ENCODE results near the gene TUBGCP2. TPM values are rescaled to one million over a fixed set of nuclear protein-coding genes. Genes with fewer than 3 reads are reported as not detected.

Gene TUBGCP2
- total and polyA plus RNA-seq, 2 of the 13 experiments (the other 11 are each of a cell fraction or from before 2014, with no cell fraction given) = 21.3 to 34.5 TPM

GRCh38 chr10:133277993-133278576, 30.6 kb downstream of the TUBGCP2 start (continued):
- TF ChIP-seq ELF1 (CRISPR knock-in tag; IDR thresholded peaks at IDR 0.05) (no peak), ZNF446 (CRISPR knock-in tag; IDR thresholded peaks at IDR 0.05) (no peak), ZNF460 (CRISPR knock-in tag; IDR thresholded peaks at IDR 0.05; ENCODE audit: borderline replicate concordance) (no peak), ZMAT3 (CRISPR knock-in tag; conservative IDR thresholded peaks at IDR 0.05) (no peak), KAT2B (IDR thresholded peaks at IDR 0.05; ENCODE audit: borderline replicate concordance, low read depth, low read length) (no peak), ZNF354B (CRISPR knock-in tag; IDR thresholded peaks at IDR 0.05) (no peak), BRD4 (CRISPR knock-in tag; IDR thresholded peaks at IDR 0.05) (no peak), ZNF562 (CRISPR knock-in tag; IDR thresholded peaks at IDR 0.05; ENCODE audit: borderline replicate concordance) (no peak), ZSCAN12 (CRISPR knock-in tag; IDR thresholded peaks at IDR 0.05) (no peak), ZKSCAN5 (CRISPR knock-in tag; IDR thresholded peaks at IDR 0.05) (no peak), SOX13 (IDR thresholded peaks at IDR 0.05) (peak; percentile 92), SOX13 (CRISPR knock-in tag; conservative IDR thresholded peaks at IDR 0.05 in 1 of 2, IDR thresholded peaks at IDR 0.05 in 1 of 2) (peak in 1 of 2 experiments; percentile 95; a peak in 2 of 4 replicates), ZNF883 (CRISPR knock-in tag; IDR thresholded peaks at IDR 0.05; ENCODE audit: not compliant biosample characterization) (no peak), MYNN (CRISPR knock-in tag; IDR thresholded peaks at IDR 0.05; ENCODE audit: low read depth) (no peak), KLF9 (CRISPR knock-in tag; IDR thresholded peaks at IDR 0.05; ENCODE audit: low read depth) (no peak), TIGD3 (CRISPR knock-in tag; IDR thresholded peaks at IDR 0.05; ENCODE audit: borderline replicate concordance) (no peak), ZNF124 (CRISPR knock-in tag; IDR thresholded peaks at IDR 0.05) (no peak), HOXA7 (CRISPR knock-in tag; IDR thresholded peaks at IDR 0.05) (no peak), HMG20B (CRISPR knock-in tag; conservative IDR thresholded peaks at IDR 0.05) (peak; percentile 75; the same call in 1 of the 2 replicates), ZNF430 (CRISPR knock-in tag; IDR thresholded peaks at IDR 0.05) (no peak), CHD2 (IDR thresholded peaks at IDR 0.05; ENCODE audit: low read depth, low read length) (no peak), ZNF337 (CRISPR knock-in tag; IDR thresholded peaks at IDR 0.05; ENCODE audit: borderline replicate concordance, low read depth) (no peak), ZNF598 (CRISPR knock-in tag; IDR thresholded peaks at IDR 0.05; ENCODE audit: borderline replicate concordance) (no peak), HES4 (CRISPR knock-in tag; IDR thresholded peaks at IDR 0.05; ENCODE audit: borderline replicate concordance) (no peak), ZNF83 (CRISPR knock-in tag; IDR thresholded peaks at IDR 0.05; ENCODE audit: borderline replicate concordance) (no peak), MTA3 (CRISPR knock-in tag; IDR thresholded peaks at IDR 0.05) (no peak), EHMT2 (IDR thresholded peaks at IDR 0.05; ENCODE audit: borderline replicate concordance, low read depth, low read length) (no peak)
- TF ChIP-seq, protein P1, sequence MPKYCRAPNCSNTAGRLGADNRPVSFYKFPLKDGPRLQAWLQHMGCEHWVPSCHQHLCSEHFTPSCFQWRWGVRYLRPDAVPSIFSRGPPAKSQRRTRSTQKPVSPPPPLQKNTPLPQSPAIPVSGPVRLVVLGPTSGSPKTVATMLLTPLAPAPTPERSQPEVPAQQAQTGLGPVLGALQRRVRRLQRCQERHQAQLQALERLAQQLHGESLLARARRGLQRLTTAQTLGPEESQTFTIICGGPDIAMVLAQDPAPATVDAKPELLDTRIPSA (CRISPR knock-in tag; IDR thresholded peaks at IDR 0.05; ENCODE audit: borderline replicate concordance) = no peak
- TF ChIP-seq, protein P2, sequence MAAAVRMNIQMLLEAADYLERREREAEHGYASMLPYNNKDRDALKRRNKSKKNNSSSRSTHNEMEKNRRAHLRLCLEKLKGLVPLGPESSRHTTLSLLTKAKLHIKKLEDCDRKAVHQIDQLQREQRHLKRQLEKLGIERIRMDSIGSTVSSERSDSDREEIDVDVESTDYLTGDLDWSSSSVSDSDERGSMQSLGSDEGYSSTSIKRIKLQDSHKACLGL (CRISPR knock-in tag; IDR thresholded peaks at IDR 0.05) = no peak
